GM19372 (cell line): ENCODE data around the gene ADARB2.
"Not testable (repeated sequence)": the region's sequence is repeated elsewhere in the genome, so short reads cannot be mapped to it uniquely, and the experiment has no call there.

Source experiments
- ATAC-seq: cut with Tn5 transposase; IDR thresholded peaks from one replicate; pipeline ENCODE4 v1.9.1; 2021; ENCODE audit warnings: mild to moderate bottlenecking, low read depth, moderate library complexity; ENCODE audit not compliant: unreplicated experiment

The ADARB2 gene

GRCh38 chr10:1454428-1454827 lies 282.9 kb downstream of the ADARB2 start:
- peak; percentile 96 for ATAC-seq

DNA sequence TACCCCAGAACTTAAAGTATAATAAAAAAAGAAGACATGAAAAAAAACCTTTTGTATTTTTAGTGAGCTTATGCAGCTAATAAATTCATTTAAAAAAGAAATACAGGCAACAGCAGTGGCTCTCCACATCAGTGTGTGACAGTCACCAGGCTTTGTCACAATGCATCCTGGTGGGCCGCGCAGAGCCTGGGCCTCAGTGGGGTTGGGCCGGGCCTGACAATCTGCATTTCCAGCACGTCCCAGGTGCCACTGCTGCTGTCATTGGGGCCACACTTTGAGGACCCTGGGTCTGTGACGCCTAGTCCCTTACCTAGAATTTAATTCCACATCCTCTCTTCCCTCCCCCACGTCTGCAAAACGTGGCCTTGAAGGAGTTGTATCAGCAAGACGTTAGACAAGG lies 284.5 kb downstream of the ADARB2 start:
- no peak for ATAC-seq

GRCh38 chr10:1451941-1452340 lies 285.4 kb downstream of the ADARB2 start:
- no peak for ATAC-seq

DNA sequence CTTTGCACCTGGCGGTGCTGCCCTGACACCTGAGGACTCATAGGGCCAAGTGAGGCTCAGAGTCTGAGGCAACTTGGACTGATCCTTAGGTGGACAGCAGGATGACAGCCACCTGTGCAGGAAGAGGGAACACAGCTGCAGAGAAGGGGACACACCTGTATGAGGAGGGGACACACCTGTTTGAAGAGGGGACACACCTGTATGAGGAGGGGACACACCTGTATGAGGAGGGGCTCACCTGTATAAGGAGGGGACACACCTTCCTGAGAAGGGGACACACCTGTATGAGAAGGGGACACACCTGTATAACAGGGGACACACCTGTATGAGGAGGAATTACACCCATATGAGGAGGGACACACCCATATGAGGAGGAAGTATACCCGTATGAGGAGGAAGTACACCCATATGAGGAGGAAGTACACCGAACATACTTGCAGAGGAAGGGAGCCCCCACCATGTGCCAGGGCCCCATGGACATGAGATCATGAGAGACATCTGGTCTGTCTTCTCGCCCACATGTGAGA lies 285.9 kb downstream of the ADARB2 start:
- ATAC-seq, result no peak

- ATAC-seq, result no peak
These were observed 287.6 kb downstream of the ADARB2 start for GRCh38 chr10:1449572-1450205.

DNA sequence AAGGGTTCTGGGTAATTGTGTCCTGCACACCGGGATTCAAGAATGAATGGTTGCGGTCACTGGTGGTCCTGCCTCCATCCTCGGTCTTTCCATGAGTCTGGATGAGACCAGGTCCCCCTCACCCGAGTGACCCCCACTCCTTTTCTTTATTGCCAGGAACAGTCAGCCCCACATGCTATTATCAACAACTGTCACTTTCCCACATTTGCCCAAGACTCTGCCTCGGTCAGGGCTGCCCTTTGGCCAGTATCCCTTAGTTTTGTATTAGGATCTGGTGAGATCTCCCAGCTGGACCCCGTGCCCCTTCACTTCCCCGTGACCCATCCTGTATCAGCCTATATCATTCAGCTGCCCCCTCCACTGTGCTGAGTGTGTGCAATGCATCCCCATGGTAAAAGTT lies 288.3 kb downstream of the ADARB2 start:
- ATAC-seq, result no peak

DNA sequence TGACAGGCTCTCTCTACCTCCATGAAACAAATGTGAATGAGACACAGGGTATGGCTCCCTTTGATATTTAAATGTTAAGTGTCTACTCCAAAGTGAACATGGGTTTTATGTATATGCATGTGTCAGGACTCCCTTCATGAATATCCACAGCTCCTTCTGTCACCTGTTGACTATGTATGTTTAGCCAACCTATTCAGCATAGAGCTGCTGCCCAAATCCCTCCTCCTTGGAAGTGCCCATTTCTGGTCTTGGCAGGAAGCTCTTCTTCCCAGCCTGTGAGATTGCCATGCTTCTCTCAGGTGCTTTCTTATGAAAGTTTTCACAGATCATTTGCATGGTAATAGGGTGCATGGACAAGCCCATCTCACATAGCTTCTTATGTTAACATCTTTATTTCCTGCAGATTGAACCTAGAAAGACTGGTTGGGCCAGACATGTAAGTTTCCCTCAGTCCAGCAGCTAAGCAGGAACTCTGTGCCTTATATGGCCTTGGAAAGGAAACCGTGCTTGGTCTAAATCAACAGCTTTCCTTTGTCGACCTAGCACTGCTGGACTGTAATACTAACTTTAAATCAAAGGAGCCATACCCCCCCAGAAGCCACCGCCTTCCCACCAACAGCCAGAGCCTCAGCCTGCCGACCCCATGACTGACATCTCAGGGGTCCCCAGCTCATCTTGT lies 288.9 kb downstream of the ADARB2 start:
- no peak for ATAC-seq

DNA sequence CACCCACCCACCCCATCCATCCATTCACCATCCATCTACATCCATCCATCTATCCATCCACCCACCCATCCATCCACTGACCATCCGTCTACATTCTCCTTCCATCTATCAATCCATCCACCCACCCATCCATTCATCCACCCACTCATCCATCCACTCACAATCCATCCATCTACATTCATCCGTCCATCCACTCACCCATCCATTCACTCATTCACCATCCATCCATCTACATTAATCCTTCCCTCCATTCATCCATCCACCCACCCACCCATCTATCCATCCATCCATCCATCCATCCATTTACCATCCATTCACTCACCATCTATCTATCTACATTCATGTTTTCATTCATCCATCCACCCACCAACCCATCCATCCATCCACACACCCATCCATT lies 292.5 kb downstream of the ADARB2 start:
- no peak for ATAC-seq

DNA sequence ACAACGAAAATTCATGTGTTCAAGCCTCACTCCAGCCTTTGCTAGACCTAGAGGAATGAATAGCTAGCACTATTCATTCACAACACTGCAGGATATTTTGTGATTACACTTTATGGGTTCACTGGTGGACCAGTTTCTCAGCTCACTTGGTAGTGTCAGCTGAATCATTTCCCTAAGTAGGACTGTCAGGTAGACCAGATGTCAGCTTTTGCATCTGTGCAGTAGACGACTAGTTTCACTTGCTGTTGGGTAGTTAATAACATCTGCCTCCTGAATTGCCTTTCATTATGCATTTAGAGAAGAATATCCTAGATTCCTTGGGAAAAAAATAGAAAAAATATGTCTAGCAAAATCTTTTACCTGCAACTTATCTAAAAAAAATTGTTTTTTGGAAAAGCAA lies 296.4 kb downstream of the ADARB2 start:
- ATAC-seq, result no peak

GRCh38 chr10:1434912-1435692 lies 302.2 kb downstream of the ADARB2 start:
- no peak for ATAC-seq

GRCh38 chr10:1434202-1434601 lies 303.1 kb downstream of the ADARB2 start:
- ATAC-seq, result no peak

- no peak for ATAC-seq
These were observed 305.2 kb downstream of the ADARB2 start for GRCh38 chr10:1432161-1432560.

DNA sequence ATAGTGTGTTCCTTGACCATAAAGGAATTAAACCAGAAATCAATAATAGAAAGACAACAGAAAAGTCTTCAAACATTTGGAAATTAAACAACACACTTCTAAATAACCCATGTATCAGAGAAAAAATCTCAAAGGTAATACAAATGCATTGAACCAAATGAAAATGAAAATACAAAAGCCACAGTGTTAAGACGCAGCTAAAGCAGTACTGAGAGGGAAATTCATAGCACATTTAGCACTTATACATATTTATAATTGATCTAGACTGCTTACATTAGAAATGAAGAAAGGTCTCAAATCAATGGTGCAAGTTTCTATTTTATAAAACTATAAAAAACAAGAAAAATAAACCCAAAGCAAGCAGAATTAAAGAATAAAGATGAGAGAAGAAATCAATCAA lies 306.1 kb downstream of the ADARB2 start:
- no peak for ATAC-seq

DNA sequence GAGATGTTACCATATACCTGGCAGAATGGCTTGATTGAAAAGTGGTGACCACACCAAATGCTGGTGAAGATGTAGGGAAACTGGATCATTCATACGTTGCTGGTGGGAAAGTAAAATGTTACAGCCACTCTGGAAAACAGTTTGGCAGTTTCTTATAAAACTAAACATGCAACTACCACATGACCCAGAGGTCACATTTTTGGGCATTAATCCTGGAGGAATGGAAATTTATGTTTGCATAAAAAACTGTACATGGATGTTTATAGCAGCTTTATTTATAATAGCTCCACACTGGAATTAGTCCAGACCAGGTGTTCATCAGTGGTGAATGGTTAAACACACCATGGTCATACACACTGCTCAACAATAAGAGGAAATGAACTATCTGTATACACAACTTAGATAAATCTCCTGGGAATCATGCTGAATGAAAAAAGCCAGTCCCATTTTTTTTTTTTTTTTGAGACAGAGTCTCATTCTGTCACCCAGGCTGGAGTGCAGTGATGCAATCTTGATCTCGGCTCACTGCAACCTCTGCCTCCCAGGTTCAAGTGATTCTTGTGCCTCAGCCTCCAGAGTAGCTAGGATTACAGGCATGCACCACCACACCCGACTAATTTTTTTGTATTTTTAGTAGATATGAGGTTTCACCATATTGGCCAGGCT lies 309.7 kb downstream of the ADARB2 start:
- ATAC-seq, result not testable (repeated sequence)

GRCh38 chr10:1426786-1427185 lies 310.5 kb downstream of the ADARB2 start:
- ATAC-seq, result no peak

- ATAC-seq, result peak; percentile 58
These were observed 311.4 kb downstream of the ADARB2 start for GRCh38 chr10:1425879-1426278.

- ATAC-seq, result no peak
These were observed 312.7 kb downstream of the ADARB2 start for GRCh38 chr10:1424648-1425047.

DNA sequence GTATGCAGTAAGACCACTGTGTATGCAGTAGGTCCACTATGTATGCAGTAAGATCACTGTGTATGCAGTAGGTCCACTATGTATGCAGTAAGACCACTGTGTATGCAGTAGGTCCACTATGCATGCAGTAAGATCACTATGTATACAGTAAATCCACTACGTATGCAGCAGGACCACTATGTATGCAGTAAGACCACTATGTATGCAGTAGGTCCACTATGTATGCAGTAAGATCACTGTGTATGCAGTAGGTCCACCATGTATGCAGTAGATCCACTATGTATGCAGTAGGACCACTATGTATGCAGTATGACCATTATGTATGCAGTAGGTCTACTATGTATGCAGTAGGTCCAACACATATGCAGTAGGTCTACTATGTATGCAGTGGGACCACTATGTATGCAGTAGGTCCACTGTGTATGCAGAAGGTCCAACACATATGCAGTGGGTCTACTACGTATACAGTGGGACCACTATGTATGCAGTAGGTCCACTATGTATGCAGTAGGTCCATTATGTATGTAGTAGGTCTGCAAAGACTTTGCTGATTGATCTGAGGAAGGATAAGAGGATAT lies 313.6 kb downstream of the ADARB2 start:
- no peak for ATAC-seq

GRCh38 chr10:1422275-1422674 lies 315.1 kb downstream of the ADARB2 start:
- no peak for ATAC-seq

DNA sequence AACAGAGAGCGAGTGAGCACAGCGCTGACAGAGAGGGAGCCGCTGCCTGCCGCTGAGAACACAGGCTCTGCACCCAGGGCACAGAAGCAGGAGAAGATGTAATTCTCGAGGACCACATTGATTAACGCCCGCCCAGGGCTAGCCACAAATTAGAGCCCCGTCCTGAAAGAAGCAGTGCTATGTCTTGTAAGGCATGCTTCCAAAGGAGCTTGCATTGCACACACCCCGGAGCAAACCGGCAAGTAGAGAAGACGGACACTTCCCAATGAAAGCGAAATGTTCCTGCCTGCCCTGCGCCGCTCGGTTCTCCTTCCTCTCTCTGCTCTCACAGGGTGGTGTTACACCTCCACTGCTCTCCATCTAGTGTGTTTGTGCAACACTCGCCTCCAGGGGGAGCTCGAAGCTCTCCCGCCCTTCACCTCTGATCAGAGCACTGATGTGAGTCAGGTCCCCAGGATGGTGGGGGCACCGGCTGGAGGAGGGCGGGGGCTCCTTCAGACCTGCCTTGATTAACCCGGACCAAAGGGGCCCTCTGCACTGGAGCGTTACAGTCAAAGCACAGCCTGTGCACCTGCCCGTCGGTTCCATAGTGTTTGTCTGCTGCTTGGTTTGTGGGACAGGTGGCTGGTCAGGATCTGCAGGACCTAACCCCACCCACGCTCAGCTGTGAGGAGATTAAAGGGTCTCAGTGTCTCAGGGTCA lies 316.5 kb downstream of the ADARB2 start:
- ATAC-seq, result peak; percentile 94
